ENCODE data around the gene OR6K3.

The OR6K3 gene

DNA sequence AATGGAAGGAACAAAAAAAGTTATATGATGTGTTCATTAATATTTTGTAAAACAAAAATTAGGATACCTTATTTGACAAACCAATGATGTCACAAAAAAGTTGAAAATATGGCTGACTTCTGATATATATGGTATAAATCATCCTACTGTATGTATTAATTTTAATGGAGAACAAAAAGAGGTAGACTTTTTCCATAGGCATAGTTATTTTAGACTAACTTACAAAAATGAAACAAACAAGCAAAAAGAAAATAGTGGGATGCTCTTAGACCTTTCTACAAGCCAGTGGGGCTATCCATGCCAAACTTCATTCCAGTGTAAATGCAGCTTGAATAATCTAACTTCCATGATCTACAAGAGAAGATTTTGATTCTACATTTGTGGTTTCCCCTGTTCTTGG lies 33.5 kb downstream of the OR6K3 start:
- no peak for DNase-seq (ENCODE audit: low spot score)

DNA sequence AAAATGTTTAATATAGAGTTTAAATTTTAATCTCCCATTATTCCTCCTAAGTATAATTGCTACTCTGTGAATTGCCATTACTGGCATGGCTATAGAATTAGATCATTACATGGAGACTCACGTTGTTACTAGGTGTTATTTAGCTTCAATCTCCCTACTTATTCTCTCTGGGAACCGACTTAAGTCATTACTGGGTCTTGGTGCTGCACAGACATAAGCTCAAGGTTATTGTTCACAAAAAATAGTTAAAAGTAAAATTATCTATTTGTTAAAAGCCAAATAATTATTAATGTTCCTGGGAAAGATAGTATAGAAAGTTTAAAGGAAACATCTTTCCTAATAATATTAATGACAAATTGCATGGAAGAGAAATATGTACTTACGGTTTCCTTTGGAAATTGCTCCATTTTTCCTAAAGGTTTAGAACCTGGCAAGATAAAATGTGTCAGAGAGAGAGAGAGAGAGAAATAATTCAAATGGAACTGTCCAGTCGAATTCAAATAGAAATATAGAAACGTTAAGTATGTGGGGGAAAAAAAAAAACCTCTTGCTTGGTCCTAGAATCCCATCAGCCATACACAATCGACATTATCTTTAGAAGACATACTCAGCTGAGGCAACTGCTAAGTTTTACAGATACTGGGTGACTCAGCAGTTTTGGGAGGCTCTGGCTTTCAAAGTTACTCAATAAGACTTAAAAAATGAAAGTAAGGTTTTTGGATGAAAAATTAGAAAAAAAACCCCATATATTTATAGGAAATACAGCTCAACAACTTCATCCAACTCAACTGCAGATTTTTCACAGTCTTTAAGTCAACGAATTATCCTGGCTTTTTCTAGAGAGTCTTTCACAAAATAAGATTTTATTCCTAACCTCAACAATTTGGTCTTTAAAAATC lies 34.2 kb downstream of the OR6K3 start, which contains the start of gene SPTA1:
Gene SPTA1, minus strand, starts transcription at position 605 of the 899 bp plus-strand sequence. Its CDS starts 198 bp downstream, at position 407.
- no peak for DNase-seq (ENCODE audit: low spot score)

DNA sequence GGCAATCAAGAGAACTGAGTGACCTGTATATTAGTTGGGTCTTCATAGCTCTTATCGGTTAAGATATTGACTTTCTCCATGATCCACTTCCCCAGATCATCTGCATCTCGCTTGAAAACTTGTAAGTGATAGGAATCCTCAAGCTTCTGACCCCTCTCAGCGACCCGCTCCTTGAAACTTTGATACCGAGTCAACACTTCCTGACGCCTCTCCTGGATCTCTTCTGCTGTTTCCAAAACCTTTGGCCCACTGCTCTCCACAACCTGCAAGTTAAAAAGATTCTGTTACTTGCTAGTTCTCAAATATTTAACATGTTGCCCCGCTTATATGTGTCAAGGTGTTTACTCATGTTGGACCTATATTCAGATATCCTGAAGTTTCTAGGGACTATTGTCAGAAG lies 35.4 kb downstream of the OR6K3 start:
- DNase-seq (ENCODE audit: low spot score), result no peak

DNA sequence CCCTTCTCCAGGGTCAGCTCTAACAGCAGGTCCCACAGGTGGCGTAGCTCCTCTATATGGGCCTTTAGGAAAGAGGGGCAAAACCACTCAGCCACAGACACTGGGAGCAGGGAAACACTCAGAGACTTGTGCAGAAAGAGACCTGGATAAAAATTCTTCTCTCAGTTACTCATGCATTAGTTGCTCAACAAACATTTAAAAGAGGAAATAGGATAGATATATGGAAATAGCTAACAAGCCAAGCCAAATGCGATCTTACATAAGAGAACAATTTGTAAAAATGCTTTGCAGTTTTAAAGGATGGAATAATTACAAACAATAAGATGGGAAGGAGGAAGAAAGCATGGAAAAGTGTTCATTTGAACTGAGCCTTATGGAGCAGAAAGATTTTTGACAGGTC lies 38.9 kb downstream of the OR6K3 start:
- DNase-seq (ENCODE audit: low spot score), result no peak

DNA sequence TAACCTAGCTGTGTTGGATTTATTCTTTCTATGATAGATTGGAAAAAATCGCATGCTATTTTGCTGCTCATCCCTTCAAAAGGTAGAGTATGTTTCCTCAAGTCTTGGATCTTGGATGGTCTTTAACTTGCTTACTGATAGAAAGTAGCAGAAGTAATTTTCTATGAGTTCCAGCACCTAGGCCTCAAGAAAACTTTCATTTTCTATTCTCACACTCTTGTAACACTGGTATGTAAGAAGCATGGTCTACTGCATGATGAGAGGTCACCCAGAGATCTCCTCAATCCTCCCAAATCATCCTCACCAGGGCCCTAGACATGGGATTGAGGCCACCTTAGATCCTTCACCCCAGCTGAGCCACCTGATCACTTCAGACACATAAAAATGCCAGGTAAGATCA lies 41.2 kb downstream of the OR6K3 start:
- no peak for DNase-seq (ENCODE audit: low spot score)

DNA sequence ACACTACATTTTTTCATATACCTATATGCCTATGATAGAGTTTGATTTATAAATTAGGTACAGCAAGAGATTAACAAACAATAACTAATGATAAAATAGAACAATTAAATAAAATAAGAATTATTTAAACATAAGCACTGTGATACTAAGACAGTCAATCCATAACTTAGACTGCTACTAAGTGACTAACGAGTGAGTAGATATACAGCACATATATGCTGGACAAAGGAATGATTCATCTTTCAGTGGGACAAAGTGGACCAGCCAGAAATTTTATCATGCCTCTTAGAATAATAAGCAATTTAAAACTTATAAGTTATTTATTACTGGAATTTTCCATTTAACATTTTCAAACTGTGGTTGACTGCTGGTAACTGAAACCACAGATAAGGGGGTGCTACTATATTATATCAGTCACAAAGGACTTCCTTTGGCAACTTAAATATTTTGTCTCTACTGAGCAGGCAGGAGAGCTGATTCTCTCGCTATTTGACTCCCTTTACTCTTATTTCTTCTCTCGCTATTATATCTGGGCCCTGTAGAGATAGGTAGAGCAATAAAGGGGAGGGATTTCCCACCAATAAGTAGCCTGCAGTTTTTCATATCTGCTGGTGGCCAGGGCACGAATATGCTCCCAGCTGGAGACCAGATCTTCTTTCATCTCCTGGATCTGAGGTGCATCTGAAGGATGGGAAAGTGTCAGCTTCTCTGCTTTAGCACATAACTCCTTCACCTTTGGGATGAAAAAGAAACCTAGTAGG lies 44.8 kb downstream of the OR6K3 start:
- no peak for DNase-seq (ENCODE audit: low spot score)

DNA sequence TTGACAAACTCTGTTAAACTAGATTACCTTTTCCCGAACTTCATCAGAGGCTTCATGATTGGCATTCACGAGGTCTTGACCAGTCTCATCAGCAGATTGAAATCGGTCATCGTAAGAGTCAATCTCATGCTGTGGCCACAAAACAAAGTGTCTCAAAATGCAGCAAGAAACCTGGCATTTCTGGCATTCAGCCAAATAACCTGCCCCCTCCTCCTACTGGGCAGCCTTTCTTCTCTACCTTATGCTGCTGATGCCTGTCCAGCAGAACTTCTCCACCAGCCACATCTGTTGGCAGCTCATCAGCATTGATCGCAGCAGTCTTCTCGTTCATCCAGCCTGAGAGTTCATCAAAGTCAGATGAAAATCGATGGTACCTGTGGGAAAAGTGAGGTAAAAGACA lies 46.2 kb downstream of the OR6K3 start:
- DNase-seq (ENCODE audit: low spot score), result no peak
